Mononuclear cell (primary cell): Measurements from ENCODE around the gene STX8. TPM values are rescaled to one million over a fixed set of nuclear protein-coding genes. Genes with fewer than 3 reads are reported as not detected.
"Not testable (repeated sequence)": the region's sequence is repeated elsewhere in the genome, so short reads cannot be mapped to it uniquely, and the experiment has no call there.

Source experiments
- H3K27me3 ChIP-seq: 2 replicates; pipeline ENCODE4 v1.6.0; 2011; ENCODE audit warnings: low read length, control low read depth; ENCODE audit not compliant: insufficient read depth
- H3K4me1 ChIP-seq: 2 replicates; pipeline ENCODE4 v1.5.1; 2011; ENCODE audit warnings: mild to moderate bottlenecking, low read length, control low read depth; ENCODE audit not compliant: insufficient read depth
- H3K4me3 ChIP-seq: 2 replicates; pipeline ENCODE4 v1.5.1; 2011; ENCODE audit warnings: mild to moderate bottlenecking, low read length, moderate library complexity
- H3K9me3 ChIP-seq: 2 replicates; pipeline ENCODE4 v1.5.1; 2011; ENCODE audit warnings: low read depth, mild to moderate bottlenecking, control low read depth, low read length
- total RNA-seq: library from RNA; depleted of rRNA; stranded (reverse); fragments of >200 nt; gene quantifications from one replicate; pipeline ENCODE4 v1.2.3, GENCODE V29; 2012

The STX8 gene
- total RNA-seq, 1 donor = 67.8 TPM

- no peaks in the 10 kb centered on the region for H3K9me3 ChIP-seq
- no peak overlapping the region for H3K4me3 ChIP-seq
- H3K27me3 ChIP-seq = no peaks in the 10 kb centered on the region
- H3K4me1 ChIP-seq = no peaks in the 10 kb centered on the region
Observed at GRCh38 chr17:9568957-9569588, 6.5 kb downstream of the STX8 start.

DNA sequence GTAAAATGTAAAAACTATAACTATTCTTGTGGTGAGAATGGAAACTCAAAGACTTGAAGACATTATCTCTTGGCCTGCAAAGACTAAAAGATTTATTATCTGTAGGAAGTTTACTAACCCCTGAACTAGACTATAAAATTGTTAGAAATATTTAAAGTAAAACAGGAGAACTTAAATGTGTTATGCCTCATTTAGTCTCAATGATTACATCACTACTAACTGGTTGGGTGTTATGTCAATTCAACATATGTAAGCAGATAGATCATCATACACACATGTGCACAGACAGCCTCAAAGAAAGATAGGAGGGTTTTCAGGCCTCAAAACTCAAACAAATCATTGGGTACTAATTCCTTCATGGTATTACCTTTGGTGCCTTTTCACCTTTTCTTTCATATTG lies 7.6 kb downstream of the STX8 start:
- Histone ChIP-seq H3K4me3 (no peak overlapping the region), H3K9me3 (no peaks in the 10 kb centered on the region), H3K4me1 (no peaks in the 10 kb centered on the region), H3K27me3 (no peaks in the 10 kb centered on the region)

GRCh38 chr17:9566739-9567138 lies 8.9 kb downstream of the STX8 start:
- H3K4me1 ChIP-seq, H3K4me3 ChIP-seq, H3K27me3 ChIP-seq, H3K9me3 ChIP-seq: not testable (repeated sequence)

DNA sequence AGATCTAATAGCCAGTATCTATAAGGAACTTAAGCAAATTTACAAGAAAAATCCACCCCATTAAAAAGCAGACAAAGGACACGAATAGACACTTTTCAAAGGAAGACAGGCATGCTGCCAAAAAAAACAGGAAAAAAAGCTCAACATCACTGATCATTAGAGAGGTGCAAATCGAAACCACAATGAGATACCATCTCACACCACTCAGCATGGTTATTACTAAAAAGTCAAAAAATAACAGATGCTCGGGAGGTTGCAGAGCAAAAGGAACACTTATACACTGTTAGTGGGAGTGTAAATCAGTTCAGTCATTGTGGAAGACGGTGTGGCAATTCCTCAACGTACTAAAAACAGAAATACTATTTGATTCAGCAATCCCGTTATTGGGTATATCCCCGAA lies 9.6 kb downstream of the STX8 start:
- no peaks in the 10 kb centered on the region for H3K9me3 ChIP-seq
- no peaks in the 10 kb centered on the region for H3K4me1 ChIP-seq
- H3K27me3 ChIP-seq = no peaks in the 10 kb centered on the region
- no peak overlapping the region for H3K4me3 ChIP-seq

DNA sequence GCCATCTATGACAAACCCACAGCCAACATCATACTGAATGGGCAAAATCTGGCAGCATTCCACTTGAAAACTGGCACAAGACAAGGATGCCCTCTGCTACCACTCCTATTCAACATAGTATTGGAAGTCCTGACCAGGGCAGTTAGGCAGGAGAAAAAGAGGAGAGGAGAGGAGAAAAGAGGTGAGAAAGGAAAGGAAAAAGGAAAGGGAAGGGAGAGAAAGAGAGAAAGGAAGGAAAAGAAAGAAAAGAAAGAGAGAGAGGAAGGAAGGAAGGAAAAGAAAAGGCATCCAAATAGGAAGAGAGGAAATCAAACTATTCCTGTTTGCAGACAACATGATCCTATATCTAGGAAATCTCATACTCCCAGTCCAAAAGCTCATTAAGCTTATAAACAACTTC lies 11.5 kb downstream of the STX8 start:
- Histone ChIP-seq H3K4me3 (no peak overlapping the region), H3K9me3 (no peaks in the 10 kb centered on the region), H3K4me1 (no peaks in the 10 kb centered on the region), H3K27me3 (no peaks in the 10 kb centered on the region)

DNA sequence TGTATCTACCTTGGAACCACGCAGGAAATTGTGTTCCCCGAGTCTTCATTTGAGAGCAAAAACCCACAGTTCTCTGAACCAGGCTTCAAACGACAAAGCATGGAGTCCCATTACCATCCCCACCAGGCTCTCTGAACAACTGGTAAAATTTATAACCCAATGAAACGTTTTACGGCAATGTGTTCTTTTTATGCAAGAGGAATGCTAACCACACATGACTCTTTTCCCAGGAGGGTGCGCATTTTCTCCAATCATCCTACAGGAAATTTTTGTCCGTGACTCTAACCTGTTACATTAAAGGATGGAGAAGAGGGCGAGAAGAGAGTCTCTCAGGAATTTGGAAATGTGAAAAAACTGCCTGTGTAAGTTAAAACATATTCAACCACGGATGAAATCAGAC lies 17.8 kb downstream of the STX8 start:
- no peaks in the 10 kb centered on the region for H3K27me3 ChIP-seq
- H3K4me3 ChIP-seq = no peak overlapping the region
- H3K4me1 ChIP-seq = no peaks in the 10 kb centered on the region
- no peaks in the 10 kb centered on the region for H3K9me3 ChIP-seq

DNA sequence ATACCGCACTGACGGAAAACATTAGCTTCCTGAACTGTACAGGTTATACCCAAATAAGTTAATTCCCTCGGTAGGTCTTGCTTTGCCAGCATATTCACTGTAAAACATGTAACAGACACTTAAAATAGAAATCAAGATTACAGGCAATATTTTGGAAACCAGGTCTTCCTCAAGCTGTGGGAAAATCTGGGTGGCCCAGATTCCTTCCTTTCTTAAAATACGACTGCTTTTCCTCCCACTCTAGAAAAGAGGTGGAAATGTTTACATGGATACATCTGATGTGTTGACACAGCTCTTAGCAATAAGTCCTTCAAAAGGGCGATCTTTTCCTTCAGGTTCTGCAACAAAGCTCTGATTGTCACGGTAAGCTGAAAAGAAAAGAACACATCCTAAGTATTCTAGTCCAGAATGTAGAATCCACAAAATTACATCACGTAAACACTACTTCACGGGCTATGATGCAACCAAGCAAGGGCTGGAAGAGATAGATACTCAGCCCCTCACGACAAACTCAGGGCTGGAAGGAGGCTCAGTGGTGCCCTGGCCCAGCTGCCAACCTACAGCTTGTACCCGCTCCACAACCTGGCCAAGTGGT lies 18.4 kb downstream of the STX8 start:
- Histone ChIP-seq H3K27me3 (no peaks in the 10 kb centered on the region), H3K4me1 (no peaks in the 10 kb centered on the region), H3K4me3 (no peak overlapping the region), H3K9me3 (no peaks in the 10 kb centered on the region)

DNA sequence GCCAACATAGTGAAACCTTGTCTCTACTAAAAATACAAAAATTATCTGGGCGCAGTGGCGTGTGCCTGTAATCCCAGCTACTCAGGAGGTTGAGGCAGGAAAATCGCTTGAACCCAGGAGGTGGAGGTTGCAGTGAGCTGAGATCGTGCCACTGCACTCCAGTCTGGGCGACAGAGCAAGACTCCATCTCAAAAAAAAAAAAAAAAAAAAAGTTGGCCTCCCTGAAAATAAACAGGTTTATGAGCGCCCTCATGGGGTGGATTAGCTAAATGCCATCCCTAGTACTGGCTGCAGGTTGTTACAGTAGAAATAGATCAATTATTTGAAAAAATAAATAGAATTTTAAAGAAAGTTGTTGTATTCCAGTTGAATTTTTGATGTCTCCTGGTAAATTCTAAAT lies 20.9 kb downstream of the STX8 start:
- H3K4me1 ChIP-seq, H3K4me3 ChIP-seq, H3K9me3 ChIP-seq, H3K27me3 ChIP-seq: not testable (repeated sequence)

DNA sequence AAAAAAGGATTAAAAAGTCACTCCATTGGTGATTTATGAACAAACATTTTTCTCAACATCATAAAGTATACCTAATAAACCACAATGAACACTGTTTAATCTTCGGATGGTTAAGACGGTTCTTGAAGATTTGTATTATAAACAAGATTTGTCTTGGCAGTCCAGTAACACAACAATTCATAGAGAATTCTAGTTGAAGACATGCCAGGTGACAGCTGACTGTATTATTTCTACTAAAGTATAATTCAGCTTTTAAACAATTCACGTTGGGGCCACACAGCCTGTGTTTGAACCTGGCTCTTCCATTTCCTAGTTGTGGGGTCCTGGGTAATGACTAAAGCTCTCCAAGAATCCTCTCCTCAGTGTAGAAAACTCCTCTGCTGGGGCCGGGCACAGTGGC lies 22.0 kb downstream of the STX8 start:
- Histone ChIP-seq H3K9me3 (no peaks in the 10 kb centered on the region), H3K27me3 (no peaks in the 10 kb centered on the region), H3K4me1 (no peaks in the 10 kb centered on the region), H3K4me3 (no peak overlapping the region)

- no peaks in the 10 kb centered on the region for H3K27me3 ChIP-seq
- H3K4me3 ChIP-seq = no peak overlapping the region
- no peaks in the 10 kb centered on the region for H3K9me3 ChIP-seq
- no peaks in the 10 kb centered on the region for H3K4me1 ChIP-seq
Observed at GRCh38 chr17:9553181-9553580, 22.4 kb downstream of the STX8 start.

DNA sequence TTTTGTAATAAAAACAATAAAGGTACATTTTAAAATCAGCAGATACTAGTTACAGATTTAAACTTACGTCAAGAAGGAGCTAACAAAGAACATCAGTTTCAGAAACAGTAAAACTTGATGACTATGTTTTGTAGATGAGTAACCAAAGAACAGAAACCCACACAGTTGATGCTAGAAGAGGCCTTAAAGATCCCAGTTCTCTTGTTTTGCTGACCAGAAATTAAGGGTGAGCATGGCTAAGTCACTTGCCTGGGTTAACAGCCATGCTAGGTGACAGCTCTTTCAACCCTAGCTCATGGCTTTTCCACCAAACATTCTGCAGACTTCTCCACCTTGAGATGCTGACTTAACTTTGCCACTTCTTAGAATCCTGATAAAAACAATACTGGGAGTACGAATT lies 26.4 kb downstream of the STX8 start:
- Histone ChIP-seq H3K27me3 (no peaks in the 10 kb centered on the region), H3K9me3 (no peaks in the 10 kb centered on the region), H3K4me3 (no peak overlapping the region), H3K4me1 (no peaks in the 10 kb centered on the region)

GRCh38 chr17:9544221-9544620 lies 31.4 kb downstream of the STX8 start:
- Histone ChIP-seq H3K4me3 (no peak overlapping the region), H3K9me3 (no peaks in the 10 kb centered on the region), H3K4me1 (no peaks in the 10 kb centered on the region), H3K27me3 (no peaks in the 10 kb centered on the region)

DNA sequence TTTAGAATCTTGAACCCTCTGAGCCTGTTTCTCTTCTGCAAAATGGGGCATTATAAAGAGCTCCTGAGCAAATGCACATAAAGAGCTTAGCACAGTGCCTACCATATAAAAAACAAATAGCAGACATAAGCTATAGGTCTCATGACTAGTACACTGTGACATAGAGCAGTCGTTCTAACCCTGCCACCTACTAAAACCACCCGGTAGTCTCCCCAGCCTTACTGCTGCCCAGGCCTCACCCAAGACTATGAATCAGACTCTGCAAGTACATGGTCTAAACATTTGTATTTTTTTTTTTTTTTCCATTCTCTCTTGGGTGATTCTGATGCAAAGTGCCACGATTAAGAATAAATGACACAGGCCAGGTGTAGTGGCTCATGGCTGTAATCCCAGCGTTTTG lies 33.9 kb downstream of the STX8 start:
- Histone ChIP-seq H3K4me3 (no peak overlapping the region), H3K4me1 (no peaks in the 10 kb centered on the region)

GRCh38 chr17:9538626-9539025 lies 37.0 kb downstream of the STX8 start:
- Histone ChIP-seq H3K27me3 (no peaks in the 10 kb centered on the region), H3K9me3 (no peaks in the 10 kb centered on the region), H3K4me3 (no peak overlapping the region), H3K4me1 (no peaks in the 10 kb centered on the region)

More for the DNA sequence above, 33.9 kb downstream of the STX8 start:
- H3K9me3 ChIP-seq = no peaks in the 10 kb centered on the region
- no peaks in the 10 kb centered on the region for H3K27me3 ChIP-seq

- Histone ChIP-seq H3K4me1 (no peaks in the 10 kb centered on the region), H3K27me3 (no peaks in the 10 kb centered on the region), H3K9me3 (no peaks in the 10 kb centered on the region), H3K4me3 (no peak overlapping the region)
Observed at GRCh38 chr17:9537177-9537776, 38.3 kb downstream of the STX8 start.

DNA sequence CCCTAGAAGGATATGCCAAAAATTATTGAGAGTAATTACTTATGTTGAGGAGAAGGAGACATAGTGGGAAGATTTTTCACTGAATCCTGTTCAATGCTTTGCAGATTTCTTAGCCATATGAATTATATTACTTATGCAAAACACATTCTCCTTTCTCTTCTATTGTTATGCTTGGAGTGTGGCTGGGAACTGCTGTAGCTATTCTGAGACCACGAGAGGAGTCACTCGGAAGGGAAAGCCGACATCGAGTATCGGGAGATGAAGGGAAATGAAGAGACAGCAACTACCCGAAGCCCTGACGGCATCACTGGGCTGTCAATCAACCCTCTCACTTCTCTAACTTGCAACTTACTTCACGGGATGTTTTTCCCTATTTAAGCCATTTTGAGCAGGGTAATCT lies 39.6 kb downstream of the STX8 start:
- no peaks in the 10 kb centered on the region for H3K4me1 ChIP-seq
- no peaks in the 10 kb centered on the region for H3K9me3 ChIP-seq
- H3K4me3 ChIP-seq = no peak overlapping the region
- no peaks in the 10 kb centered on the region for H3K27me3 ChIP-seq
